Ovary (tissue), 3 donors: ENCODE measurements around the gene RALGPS2.

Experiments
- CTCF ChIP-seq, 3 donors: fragments of 450-650 bp in 2 of 3; fragments of 200-600 bp in 1 of 3; IDR thresholded peaks; one replicate each; pipeline versions ENCODE4 v1.5.1 to v1.8.0; 2016 to 2022; ENCODE audit warnings: antibody characterized with exemption in 3 of 3, mild to moderate bottlenecking in 1 of 3
- EP300 ChIP-seq: sonication (generic); formaldehyde crosslinking; IDR thresholded peaks from one replicate; pipeline ENCODE4 v1.6.1; 2017; ENCODE audit warnings: antibody characterized with exemption
- POLR2A ChIP-seq: fragments of 450-650 bp; IDR thresholded peaks from one replicate; pipeline ENCODE4 v1.6.1; 2017; ENCODE audit warnings: antibody characterized with exemption, mild to moderate bottlenecking, moderate library complexity
- donor health status: DM: no; HTN: no; CAD: no.

DNA sequence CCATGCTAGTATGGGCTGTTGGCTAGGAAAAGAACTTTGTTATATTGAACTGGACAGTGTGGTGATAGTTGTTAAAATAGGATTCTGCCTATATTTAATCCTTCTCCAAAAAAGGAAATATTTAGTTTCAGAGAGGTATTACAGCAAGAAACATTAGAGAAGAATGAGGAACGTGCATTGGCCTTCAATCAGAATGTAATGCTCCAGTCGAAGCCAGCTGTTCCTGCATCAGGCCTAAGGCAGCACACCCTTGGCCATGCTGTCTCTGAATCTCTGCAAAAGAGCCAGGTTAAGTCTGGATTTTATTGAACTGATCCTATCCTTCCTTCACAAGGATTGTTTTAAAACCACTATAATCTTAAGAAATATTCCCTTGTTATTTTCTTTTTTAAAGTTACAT is 35.3 kb upstream of the RALGPS2 start:
- TF ChIP-seq CTCF (IDR thresholded peaks at IDR 0.05): no peak
- no peak for TF ChIP-seq POLR2A
- no peak for TF ChIP-seq EP300
